ENCODE measurements around the gene ANKRD30BL.
A peak's percentile ranks its signal among the peaks of the same experiment; 100 is the strongest.
"Not testable (repeated sequence)": the region's sequence is repeated elsewhere in the genome, so short reads cannot be mapped to it uniquely, and the experiment has no call there.

Gene ANKRD30BL

GRCh38 chr2:132161161-132162124, at the start of gene ANKRD30BL:
TSS of gene ANKRD30BL (minus strand) at chr2:132161952. CDS start at chr2:132161705, 247 bp downstream.
- not testable (repeated sequence) for DNase-seq

DNA sequence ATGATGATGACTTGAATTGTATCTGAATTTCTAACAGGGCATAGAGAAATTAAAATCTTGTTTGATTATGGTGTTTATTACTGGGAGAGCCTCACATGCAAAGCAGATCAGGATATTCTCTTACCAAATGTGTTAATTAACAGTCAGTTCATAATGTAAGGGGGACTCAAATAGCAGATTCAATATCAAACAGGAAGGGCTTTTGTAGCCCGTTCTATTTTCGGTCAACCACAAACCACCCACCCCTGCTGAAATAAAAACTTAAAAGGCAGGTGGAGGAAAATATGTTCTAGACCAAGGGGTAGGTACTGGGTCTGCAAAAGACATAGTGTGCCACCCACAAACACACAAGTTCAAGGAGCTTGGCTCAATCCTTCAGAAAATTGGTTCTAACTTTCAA, 41.1 kb upstream of the ANKRD30BL start:
- not testable (repeated sequence) for DNase-seq

DNA sequence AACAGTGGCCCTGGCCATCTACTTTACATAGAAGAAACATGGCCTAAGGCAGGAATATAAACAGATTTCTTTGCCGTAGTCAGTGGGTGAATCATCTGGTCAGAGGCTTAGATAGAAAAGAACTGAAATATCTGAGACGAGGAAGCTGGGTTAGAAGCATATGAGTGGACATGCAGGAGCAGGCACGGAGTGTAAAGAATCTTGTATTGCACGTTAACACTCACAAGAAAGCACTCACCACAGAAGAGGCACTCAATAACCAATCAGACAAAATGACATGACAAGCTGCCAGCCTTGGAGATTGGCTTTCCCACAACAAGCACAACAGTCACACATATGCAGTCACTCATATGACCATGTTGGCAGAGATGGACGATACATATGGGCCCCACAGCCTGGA, 31.1 kb upstream of the ANKRD30BL start:
- not testable (repeated sequence) for DNase-seq

GRCh38 chr2:132167100-132167499, 5.3 kb upstream of the ANKRD30BL start:
- not testable (repeated sequence) for DNase-seq

DNA sequence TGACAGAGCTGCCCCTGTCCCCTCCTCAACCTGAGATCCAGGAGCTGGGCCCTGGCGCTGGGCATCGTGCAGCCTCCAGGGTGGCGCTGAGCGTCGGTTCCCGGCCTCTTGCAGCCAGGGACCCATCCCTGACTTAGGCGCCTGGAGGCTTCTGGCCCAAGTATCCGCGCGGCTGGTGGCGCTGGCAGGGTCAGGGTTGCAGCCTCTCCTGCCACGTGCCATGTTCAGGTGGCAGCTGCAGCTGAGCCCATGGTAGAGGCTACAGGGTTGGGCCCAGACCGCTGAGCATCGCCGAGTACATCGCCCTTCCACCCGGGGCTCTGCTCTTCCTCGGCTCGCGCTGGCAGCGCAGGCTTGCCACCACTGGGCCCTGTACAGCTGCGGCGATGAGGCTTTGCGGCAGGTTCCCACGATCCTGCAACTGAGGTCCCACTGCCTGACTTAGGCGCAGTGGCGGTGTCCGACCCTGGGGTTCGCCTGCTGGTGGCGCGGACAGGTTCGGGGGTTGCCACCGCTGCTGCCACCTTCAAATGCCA, 441 bp upstream of the ANKRD30BL start:
- DNase-seq, result not testable (repeated sequence)

GRCh38 chr2:132146774-132147173, 15.0 kb downstream of the ANKRD30BL start:
- DNase-seq, result peak in 41 of 58 donors; percentile 0 to 56 (median 10)

All from anterior cingulate cortex (tissue), 58 donors.